ENCODE results near the gene PLA2G5. TPM values are rescaled to one million over a fixed set of nuclear protein-coding genes. Genes with fewer than 3 reads are reported as not detected.
"Not testable (repeated sequence)": the region's sequence is repeated elsewhere in the genome, so short reads cannot be mapped to it uniquely, and the experiment has no call there.

Gene PLA2G5
- total RNA-seq, 1 experiment from 2014 or later = not detected

GRCh38 chr1:20048563-20048962 lies 21.4 kb upstream of the PLA2G5 start:
- intact Hi-C loops (cut with micrococcal nuclease; ENCODE audit: unreplicated experiment) = no loop called here
- no peak overlapping the region for H2AFZ ChIP-seq

GRCh38 chr1:20049056-20049798 lies 20.8 kb upstream of the PLA2G5 start:
- DNase-seq; H3K9me2 ChIP-seq (ENCODE audit: insufficient read depth); POLR2A ChIA-PET (ENCODE audit: unreplicated experiment); H3K4me1 ChIP-seq (replicated peaks; ENCODE audit: insufficient read depth); H3K27me3 ChIP-seq (ENCODE audit: insufficient read depth, low read depth); H3K27ac ChIP-seq; intact Hi-C loops (cut with micrococcal nuclease; ENCODE audit: unreplicated experiment); H3K4me3 ChIP-seq; H3F3A ChIP-seq (ENCODE audit: insufficient read depth, low read depth); CTCF ChIA-PET; H3K79me2 ChIP-seq (ENCODE audit: low read depth); BruUV-seq (replicated peaks); H3K4me2 ChIP-seq; H3K9me3 ChIP-seq (ENCODE audit: insufficient read depth, low read depth); H2AFZ ChIP-seq; H3K36me3 ChIP-seq (ENCODE audit: low read depth); H4K20me1 ChIP-seq (ENCODE audit: insufficient read depth): not testable (repeated sequence)

More at GRCh38 chr1:20048563-20048962, 21.4 kb upstream of the PLA2G5 start:
- H3F3A ChIP-seq (ENCODE audit: insufficient read depth, low read depth) = no peaks in the 10 kb centered on the region
- H3K79me2 ChIP-seq (ENCODE audit: low read depth) = no peaks in the 10 kb centered on the region
- H3K4me2 ChIP-seq = no peak overlapping the region
- H3K27me3 ChIP-seq (ENCODE audit: insufficient read depth, low read depth) = no peaks in the 10 kb centered on the region
- CTCF ChIA-PET = no interaction called here
- no peaks in the 10 kb centered on the region for H3K4me1 ChIP-seq (replicated peaks; ENCODE audit: insufficient read depth)
- no peak overlapping the region for H3K27ac ChIP-seq
- H3K36me3 ChIP-seq (ENCODE audit: low read depth) = no peaks in the 10 kb centered on the region
- no peak overlapping the region for H3K4me3 ChIP-seq
- H4K20me1 ChIP-seq (ENCODE audit: insufficient read depth) = no peaks in the 10 kb centered on the region
- H3K9me3 ChIP-seq (ENCODE audit: insufficient read depth, low read depth) = no peaks in the 10 kb centered on the region; the same call in none of the 2 replicates
- no peak for DNase-seq
- BruUV-seq (replicated peaks) = no TSS peak
- TF ChIP-seq CTCF (conservative IDR thresholded peaks at IDR 0.05) (no peak), EZH2 (IDR thresholded peaks at IDR 0.05; ENCODE audit: low read depth) (no peak)
- no peaks in the 10 kb centered on the region for H3K9me2 ChIP-seq (ENCODE audit: insufficient read depth)
- POLR2A ChIA-PET (ENCODE audit: unreplicated experiment) = no interaction called here

GRCh38 chr1:20051218-20051829 lies 18.7 kb upstream of the PLA2G5 start:
- TF ChIP-seq CTCF (conservative IDR thresholded peaks at IDR 0.05) (no peak), EZH2 (IDR thresholded peaks at IDR 0.05; ENCODE audit: low read depth) (no peak)
- no peaks in the 10 kb centered on the region for H3K4me1 ChIP-seq (replicated peaks; ENCODE audit: insufficient read depth)
- no peak overlapping the region for H2AFZ ChIP-seq
- no peaks in the 10 kb centered on the region for H3K79me2 ChIP-seq (ENCODE audit: low read depth)
- no peaks in the 10 kb centered on the region; the same call in none of the 2 replicates for H3K9me3 ChIP-seq (ENCODE audit: insufficient read depth, low read depth)
- CTCF ChIA-PET = no interaction called here
- BruUV-seq (replicated peaks) = no TSS peak
- H4K20me1 ChIP-seq (ENCODE audit: insufficient read depth) = no peaks in the 10 kb centered on the region
- DNase-seq = no peak
- POLR2A ChIA-PET (ENCODE audit: unreplicated experiment) = no interaction called here
- H3K9me2 ChIP-seq (ENCODE audit: insufficient read depth) = no peaks in the 10 kb centered on the region
- no peaks in the 10 kb centered on the region for H3K36me3 ChIP-seq (ENCODE audit: low read depth)
- H3K27me3 ChIP-seq (ENCODE audit: insufficient read depth, low read depth) = no peaks in the 10 kb centered on the region
- no peak overlapping the region for H3K4me2 ChIP-seq
- H3K4me3 ChIP-seq = no peak overlapping the region
- intact Hi-C loops (cut with micrococcal nuclease; ENCODE audit: unreplicated experiment) = no loop called here
- no peaks in the 10 kb centered on the region for H3F3A ChIP-seq (ENCODE audit: insufficient read depth, low read depth)
- no peak overlapping the region for H3K27ac ChIP-seq

Data from PC-9 (cell line).